Fibroblast of lung (primary cell): ENCODE data around the gene PMM2. TPM values are rescaled to one million over a fixed set of nuclear protein-coding genes. Genes with fewer than 3 reads are reported as not detected.
"Not testable (repeated sequence)": the region's sequence is repeated elsewhere in the genome, so short reads cannot be mapped to it uniquely, and the experiment has no call there.

ENCODE experiments used
- DNase-seq, 2 donors: peaks; one replicate each; pipeline versions ENCODE4 v3.0.0 to v3.0.0-alpha.2; 2010; ENCODE audit warnings: low read depth in 2 of 2
- H2AFZ ChIP-seq: 2 replicates; pipeline ENCODE4 v1.5.1; 2012; ENCODE audit warnings: low read length, control low read depth, inconsistent platforms
- H3K27ac ChIP-seq: 2 replicates; pipeline ENCODE4 v1.5.1; 2011; ENCODE audit warnings: low read length, control low read depth; ENCODE audit not compliant: insufficient read depth
- H3K27me3 ChIP-seq: 2 replicates; pipeline ENCODE4 v1.5.1; 2011; ENCODE audit warnings: mild to moderate bottlenecking, low read length; ENCODE audit not compliant: control insufficient read depth, insufficient read depth
- H3K36me3 ChIP-seq: 2 replicates; pipeline ENCODE4 v1.5.1; 2011; ENCODE audit warnings: low read length; ENCODE audit not compliant: control insufficient read depth, insufficient read depth
- H3K4me1 ChIP-seq: 2 replicates; pipeline ENCODE4 v1.5.1; 2011; ENCODE audit warnings: low read length; ENCODE audit not compliant: control insufficient read depth, insufficient read depth; ENCODE audit errors: extremely low read depth
- H3K4me2 ChIP-seq: 2 replicates; pipeline ENCODE4 v1.5.1; 2011; ENCODE audit warnings: low read length, control low read depth; ENCODE audit not compliant: insufficient read depth; ENCODE audit errors: extremely low read depth
- H3K4me3 ChIP-seq, 4 experiments: fragments of 200-600 bp in 1 of 4; sonication (generic) in 1 of 4; replicated peaks in 1 of 4; 2 replicates each; pipeline ENCODE4 v1.5.1; 2011 to 2016; ENCODE audit warnings: low read length in 4 of 4, low read depth in 3 of 4, mild to moderate bottlenecking in 3 of 4, control low read depth in 2 of 4, inconsistent platforms in 1 of 4, mixed read lengths in 1 of 4; ENCODE audit not compliant: insufficient read depth in 1 of 4; ENCODE audit errors: control extremely low read depth in 1 of 4
- H3K79me2 ChIP-seq: 2 replicates; pipeline ENCODE4 v1.5.1; 2012; ENCODE audit warnings: mild to moderate bottlenecking, low read length, inconsistent platforms; ENCODE audit not compliant: control insufficient read depth, insufficient read depth
- H3K9ac ChIP-seq: 2 replicates; pipeline ENCODE4 v1.5.1; 2011; ENCODE audit warnings: mild to moderate bottlenecking, low read length, control low read depth; ENCODE audit not compliant: insufficient read depth
- H3K9me3 ChIP-seq: 2 replicates; pipeline ENCODE4 v1.5.1; 2012; ENCODE audit warnings: low read depth, low read length; ENCODE audit not compliant: control insufficient read depth, insufficient read depth
- H4K20me1 ChIP-seq: 2 replicates; pipeline ENCODE4 v1.5.1; 2011; ENCODE audit warnings: low read length; ENCODE audit not compliant: control insufficient read depth, insufficient read depth; ENCODE audit errors: extremely low read depth
- CTCF ChIP-seq, 2 donors: IDR thresholded peaks in 1 of 2; conservative IDR thresholded peaks in 1 of 2; 1 replicate in 1 of 2; 2 replicates in 1 of 2; pipeline ENCODE4 v1.5.1; 2011 to 2012; ENCODE audit warnings: low read length in 2 of 2, control low read depth in 1 of 2, inconsistent platforms in 1 of 2, low read depth in 1 of 2, mild to moderate bottlenecking in 1 of 2
- EZH2 ChIP-seq: IDR thresholded peaks from 2 replicates; pipeline ENCODE4 v1.5.1; 2012; ENCODE audit warnings: low read length, control low read depth, mild to moderate bottlenecking; ENCODE audit errors: missing control alignments
- polyA plus RNA-seq, 2 donors: library from polyadenylated mRNA; depleted of rRNA in 1 of 2; stranded (reverse) in 1 of 2; unstranded in 1 of 2; fragments of >200 nt; gene quantifications; 2 replicates each; pipeline ENCODE4 v1.2.1, GENCODE V29; 2011 to 2012; ENCODE audit warnings: missing spikeins in 1 of 2
- total RNA-seq: library from RNA; depleted of rRNA; stranded (reverse); fragments of >200 nt; gene quantifications from 2 replicates; pipeline ENCODE4 v1.2.1, GENCODE V29; 2014

PMM2 gene
- total and polyA plus RNA-seq, 2 donors (not counting 1 experiment from before 2014, with no cell fraction given) = 19.5 to 49.3 TPM

GRCh38 chr16:8842016-8842415 is 44.4 kb downstream of the PMM2 start:
- H4K20me1 ChIP-seq, H3K27ac ChIP-seq, H3K4me3 ChIP-seq, DNase-seq, H3K9ac ChIP-seq, H3K36me3 ChIP-seq, H3K4me1 ChIP-seq, H2AFZ ChIP-seq, H3K4me2 ChIP-seq, H3K9me3 ChIP-seq, H3K27me3 ChIP-seq: not testable (repeated sequence)
- H3K79me2 ChIP-seq = peaks cover 12% of the 10 kb centered on the region

GRCh38 chr16:8843296-8843695 is 45.7 kb downstream of the PMM2 start:
- not testable (repeated sequence) for H3K4me3 ChIP-seq, H3K9me3 ChIP-seq, H3K9ac ChIP-seq, H2AFZ ChIP-seq, H3K27ac ChIP-seq, H3K36me3 ChIP-seq, DNase-seq, H3K27me3 ChIP-seq, H3K4me2 ChIP-seq, H4K20me1 ChIP-seq, H3K4me1 ChIP-seq
- peaks cover 16% of the 10 kb centered on the region for H3K79me2 ChIP-seq

GRCh38 chr16:8845699-8846298 is 48.2 kb downstream of the PMM2 start:
- Histone ChIP-seq H4K20me1 (no peaks in the 10 kb centered on the region), H3K79me2 (peaks cover 15% of the 10 kb centered on the region), H3K4me2 (no peak overlapping the region), H3K4me1 (peaks cover 21% of the 10 kb centered on the region), H3K9me3 (no peaks in the 10 kb centered on the region), H2AFZ (no peak overlapping the region), H3K27me3 (no peaks in the 10 kb centered on the region), H3K27ac (no peak overlapping the region), H3K36me3 (peaks cover 12% of the 10 kb centered on the region), H3K9ac (no peak overlapping the region), H3K4me3 (no peak overlapping the region)
- no peak for TF ChIP-seq EZH2
- DNase-seq = no peak

GRCh38 chr16:8846401-8846932 is 48.8 kb downstream of the PMM2 start:
- Histone ChIP-seq H3K79me2 (peaks cover 15% of the 10 kb centered on the region), H3K4me1 (peaks cover 21% of the 10 kb centered on the region), H3K9ac (no peak overlapping the region), H2AFZ (no peak overlapping the region), H3K4me2 (no peak overlapping the region), H3K4me3 (no peak overlapping the region), H3K36me3 (peaks cover 12% of the 10 kb centered on the region), H3K27me3 (no peaks in the 10 kb centered on the region), H3K9me3 (no peaks in the 10 kb centered on the region), H3K27ac (no peak overlapping the region), H4K20me1 (no peaks in the 10 kb centered on the region)
- DNase-seq = no peak
- TF ChIP-seq CTCF (conservative IDR thresholded peaks at IDR 0.05 in 1 of 2, IDR thresholded peaks at IDR 0.05 in 1 of 2; ENCODE audit: low read depth in 1 of 2, low read length in 2 of 2) (no peak), EZH2 (no peak)
